Non-pigmented ciliary epithelial cell (primary cell): ENCODE results near the gene ZNF507.
"Not testable (repeated sequence)": the region's sequence is repeated elsewhere in the genome, so short reads cannot be mapped to it uniquely, and the experiment has no call there.

Experiments
- DNase-seq: peaks from one replicate; pipeline ENCODE4 v3.0.0-alpha.2; 2010; ENCODE audit warnings: low read depth

Gene ZNF507

GRCh38 chr19:32415246-32415645, 69.8 kb downstream of the ZNF507 start:
- DNase-seq: no peak

GRCh38 chr19:32415669-32416068, 70.3 kb downstream of the ZNF507 start:
- DNase-seq: no peak

- no peak for DNase-seq
Observed at GRCh38 chr19:32416749-32417456, 71.5 kb downstream of the ZNF507 start.

GRCh38 chr19:32418155-32418554, 72.7 kb downstream of the ZNF507 start:
- no peak for DNase-seq

GRCh38 chr19:32421589-32422361, 76.4 kb downstream of the ZNF507 start:
- DNase-seq: no peak

GRCh38 chr19:32422435-32422834, 77.0 kb downstream of the ZNF507 start:
- DNase-seq: no peak

- not testable (repeated sequence) for DNase-seq
Observed at GRCh38 chr19:32423944-32424343, 78.5 kb downstream of the ZNF507 start.

GRCh38 chr19:32427536-32427935, 82.1 kb downstream of the ZNF507 start:
- no peak for DNase-seq

- DNase-seq: no peak
Observed at GRCh38 chr19:32436692-32437091, 91.3 kb downstream of the ZNF507 start.

- no peak for DNase-seq
Observed at GRCh38 chr19:32437096-32437495, 91.7 kb downstream of the ZNF507 start.
